ENCODE measurements around the gene TEF.

- TF ChIP-seq SPI1 (IDR thresholded peaks at IDR 0.05; ENCODE audit: borderline replicate concordance, low read depth) (no peak), CTCF (IDR thresholded peaks at IDR 0.05; ENCODE audit: insufficient read depth, low read length) (no peak), REST (IDR thresholded peaks at IDR 0.05; ENCODE audit: insufficient replicate concordance, low read depth) (no peak)
Observed at GRCh38 chr22:41411021-41411851, 29.5 kb downstream of the TEF start.
